ENCODE measurements around the gene SPTBN1. TPM values are rescaled to one million over a fixed set of nuclear protein-coding genes. Genes with fewer than 3 reads are reported as not detected.

Gene SPTBN1
- total and polyA plus RNA-seq, 2 of the 13 experiments (the other 11 are each of a cell fraction or from before 2014, with no cell fraction given), result 123 to 299 TPM

DNA sequence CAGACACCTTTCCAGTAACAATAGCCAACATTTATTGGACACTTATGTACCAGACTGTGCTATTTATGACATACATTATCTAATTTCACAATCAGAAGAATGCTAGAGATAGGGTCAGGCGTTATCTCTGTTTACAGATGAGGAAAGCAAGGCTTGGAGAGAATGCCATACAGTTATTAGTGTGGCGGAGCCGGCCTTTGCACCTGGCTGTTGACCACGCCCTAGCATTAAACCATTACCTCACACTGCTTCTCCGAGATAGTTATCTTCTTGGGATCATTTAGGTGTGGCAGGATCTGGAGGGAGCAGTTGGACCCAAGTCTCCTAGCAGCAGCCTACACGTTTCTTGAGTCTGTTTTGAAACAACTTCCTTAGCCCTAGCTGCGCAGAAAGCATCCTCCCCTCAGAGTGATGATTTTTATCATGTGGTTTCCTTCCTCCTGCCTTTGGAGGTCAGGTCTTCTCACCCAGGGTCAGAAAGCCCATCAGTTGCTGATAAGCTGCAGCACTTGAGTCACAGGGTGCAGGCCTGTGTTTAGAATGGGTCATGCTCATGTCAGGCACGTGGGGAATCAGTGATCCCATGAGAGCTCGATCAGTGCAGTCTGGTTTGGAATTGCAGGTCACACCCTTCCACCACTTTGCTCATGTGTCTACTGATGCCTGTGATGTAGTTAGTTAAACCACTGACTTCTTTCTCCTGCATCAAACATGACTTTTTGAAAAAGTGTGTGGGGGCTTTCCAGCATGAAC lies 118.2 kb downstream of the SPTBN1 start (continued):
- TF ChIP-seq ZSCAN25 (CRISPR knock-in tag; IDR thresholded peaks at IDR 0.05) (no peak), ZNF7 (CRISPR knock-in tag; IDR thresholded peaks at IDR 0.05) (no peak), PHB2 (IDR thresholded peaks at IDR 0.05; ENCODE audit: partially characterized antibody) (no peak), ZNF619 (CRISPR knock-in tag; IDR thresholded peaks at IDR 0.05) (no peak), TAF15 (IDR thresholded peaks at IDR 0.05; ENCODE audit: low read depth, low read length, poor library complexity, severe bottlenecking) (no peak), SRSF1 (optimal IDR thresholded peaks at IDR 0.05; ENCODE audit: low read depth, low read length) (no peak), MAFF (IDR thresholded peaks at IDR 0.05; ENCODE audit: low read depth, low read length) (no peak), ZNF772 (CRISPR knock-in tag; IDR thresholded peaks at IDR 0.05) (no peak), ZC3H4 (CRISPR knock-in tag; IDR thresholded peaks at IDR 0.05; ENCODE audit: borderline replicate concordance) (no peak), ZNF629 (CRISPR knock-in tag; conservative IDR thresholded peaks at IDR 0.05) (0 out of 2 replicates have a peak, but pooled peaks have one; percentile 18), HNRNPL (IDR thresholded peaks at IDR 0.05; ENCODE audit: low read depth, low read length) (no peak), ZIK1 (CRISPR knock-in tag; IDR thresholded peaks at IDR 0.05; ENCODE audit: borderline replicate concordance, low read depth) (0 out of 2 replicates have a peak, but pooled peaks have one; percentile 18), ZEB1 (IDR thresholded peaks at IDR 0.05; ENCODE audit: insufficient replicate concordance, low read depth) (peak; percentile 94)
- TF ChIP-seq, protein P1, sequence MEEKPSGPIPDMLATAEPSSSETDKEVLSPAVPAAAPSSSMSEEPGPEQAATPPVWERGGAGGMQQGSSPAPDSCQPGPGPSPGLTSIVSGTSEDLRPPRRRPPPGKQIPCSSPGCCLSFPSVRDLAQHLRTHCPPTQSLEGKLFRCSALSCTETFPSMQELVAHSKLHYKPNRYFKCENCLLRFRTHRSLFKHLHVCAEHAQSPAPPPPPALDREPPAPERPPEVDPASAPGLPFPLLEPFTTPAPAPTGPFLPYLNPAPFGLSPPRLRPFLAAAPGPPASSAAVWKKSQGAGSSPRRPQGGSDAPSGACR (CRISPR knock-in tag; IDR thresholded peaks at IDR 0.05), result no peak
- TF ChIP-seq, protein P2, sequence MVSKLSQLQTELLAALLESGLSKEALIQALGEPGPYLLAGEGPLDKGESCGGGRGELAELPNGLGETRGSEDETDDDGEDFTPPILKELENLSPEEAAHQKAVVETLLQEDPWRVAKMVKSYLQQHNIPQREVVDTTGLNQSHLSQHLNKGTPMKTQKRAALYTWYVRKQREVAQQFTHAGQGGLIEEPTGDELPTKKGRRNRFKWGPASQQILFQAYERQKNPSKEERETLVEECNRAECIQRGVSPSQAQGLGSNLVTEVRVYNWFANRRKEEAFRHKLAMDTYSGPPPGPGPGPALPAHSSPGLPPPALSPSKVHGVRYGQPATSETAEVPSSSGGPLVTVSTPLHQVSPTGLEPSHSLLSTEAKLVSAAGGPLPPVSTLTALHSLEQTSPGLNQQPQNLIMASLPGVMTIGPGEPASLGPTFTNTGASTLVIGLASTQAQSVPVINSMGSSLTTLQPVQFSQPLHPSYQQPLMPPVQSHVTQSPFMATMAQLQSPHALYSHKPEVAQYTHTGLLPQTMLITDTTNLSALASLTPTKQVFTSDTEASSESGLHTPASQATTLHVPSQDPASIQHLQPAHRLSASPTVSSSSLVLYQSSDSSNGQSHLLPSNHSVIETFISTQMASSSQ (IDR thresholded peaks at IDR 0.05; ENCODE audit: low read depth), result peak; percentile 64
- TF ChIP-seq, protein P2 (CRISPR knock-in tag; IDR thresholded peaks at IDR 0.05; ENCODE audit: borderline replicate concordance), result peak; percentile 68; the same call in 1 of the 2 replicates
- TF ChIP-seq, protein P3, sequence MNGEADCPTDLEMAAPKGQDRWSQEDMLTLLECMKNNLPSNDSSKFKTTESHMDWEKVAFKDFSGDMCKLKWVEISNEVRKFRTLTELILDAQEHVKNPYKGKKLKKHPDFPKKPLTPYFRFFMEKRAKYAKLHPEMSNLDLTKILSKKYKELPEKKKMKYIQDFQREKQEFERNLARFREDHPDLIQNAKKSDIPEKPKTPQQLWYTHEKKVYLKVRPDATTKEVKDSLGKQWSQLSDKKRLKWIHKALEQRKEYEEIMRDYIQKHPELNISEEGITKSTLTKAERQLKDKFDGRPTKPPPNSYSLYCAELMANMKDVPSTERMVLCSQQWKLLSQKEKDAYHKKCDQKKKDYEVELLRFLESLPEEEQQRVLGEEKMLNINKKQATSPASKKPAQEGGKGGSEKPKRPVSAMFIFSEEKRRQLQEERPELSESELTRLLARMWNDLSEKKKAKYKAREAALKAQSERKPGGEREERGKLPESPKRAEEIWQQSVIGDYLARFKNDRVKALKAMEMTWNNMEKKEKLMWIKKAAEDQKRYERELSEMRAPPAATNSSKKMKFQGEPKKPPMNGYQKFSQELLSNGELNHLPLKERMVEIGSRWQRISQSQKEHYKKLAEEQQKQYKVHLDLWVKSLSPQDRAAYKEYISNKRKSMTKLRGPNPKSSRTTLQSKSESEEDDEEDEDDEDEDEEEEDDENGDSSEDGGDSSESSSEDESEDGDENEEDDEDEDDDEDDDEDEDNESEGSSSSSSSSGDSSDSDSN (CRISPR knock-in tag; IDR thresholded peaks at IDR 0.05), result no peak; the same call in 1 of the 2 replicates
- TF ChIP-seq, protein P4, sequence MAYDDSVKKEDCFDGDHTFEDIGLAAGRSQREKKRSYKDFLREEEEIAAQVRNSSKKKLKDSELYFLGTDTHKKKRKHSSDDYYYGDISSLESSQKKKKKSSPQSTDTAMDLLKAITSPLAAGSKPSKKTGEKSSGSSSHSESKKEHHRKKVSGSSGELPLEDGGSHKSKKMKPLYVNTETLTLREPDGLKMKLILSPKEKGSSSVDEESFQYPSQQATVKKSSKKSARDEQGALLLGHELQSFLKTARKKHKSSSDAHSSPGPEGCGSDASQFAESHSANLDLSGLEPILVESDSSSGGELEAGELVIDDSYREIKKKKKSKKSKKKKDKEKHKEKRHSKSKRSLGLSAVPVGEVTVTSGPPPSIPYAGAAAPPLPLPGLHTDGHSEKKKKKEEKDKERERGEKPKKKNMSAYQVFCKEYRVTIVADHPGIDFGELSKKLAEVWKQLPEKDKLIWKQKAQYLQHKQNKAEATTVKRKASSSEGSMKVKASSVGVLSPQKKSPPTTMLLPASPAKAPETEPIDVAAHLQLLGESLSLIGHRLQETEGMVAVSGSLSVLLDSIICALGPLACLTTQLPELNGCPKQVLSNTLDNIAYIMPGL (CRISPR knock-in tag; IDR thresholded peaks at IDR 0.05; ENCODE audit: borderline replicate concordance in 1 of 2, low read depth in 1 of 2), result peak in 1 of 2 experiments; percentile 29; a peak in 2 of 4 replicates
- TF ChIP-seq, protein P5, sequence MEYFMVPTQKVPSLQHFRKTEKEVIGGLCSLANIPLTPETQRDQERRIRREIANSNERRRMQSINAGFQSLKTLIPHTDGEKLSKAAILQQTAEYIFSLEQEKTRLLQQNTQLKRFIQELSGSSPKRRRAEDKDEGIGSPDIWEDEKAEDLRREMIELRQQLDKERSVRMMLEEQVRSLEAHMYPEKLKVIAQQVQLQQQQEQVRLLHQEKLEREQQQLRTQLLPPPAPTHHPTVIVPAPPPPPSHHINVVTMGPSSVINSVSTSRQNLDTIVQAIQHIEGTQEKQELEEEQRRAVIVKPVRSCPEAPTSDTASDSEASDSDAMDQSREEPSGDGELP (IDR thresholded peaks at IDR 0.05; ENCODE audit: borderline replicate concordance, low read depth), result peak; percentile 54; the same call in 1 of the 2 replicates
